Kasumi-1 (cell line): Measurements from ENCODE around the gene NCEH1.
"Not testable (repeated sequence)": the region's sequence is repeated elsewhere in the genome, so short reads cannot be mapped to it uniquely, and the experiment has no call there.

Source experiments
- DNase-seq, 2 experiments: peaks; one replicate each; lab custom pipeline; 2025; lab: John Stamatoyannopoulos, UW

The NCEH1 gene

GRCh38 chr3:172707967-172708366, 2.9 kb downstream of the NCEH1 start:
- no peak for DNase-seq

- peak in 1 of 2 experiments; percentile 14 for DNase-seq
These were observed 3.8 kb downstream of the NCEH1 start for GRCh38 chr3:172707030-172707429.

GRCh38 chr3:172705170-172705569, 5.7 kb downstream of the NCEH1 start:
- no peak for DNase-seq

GRCh38 chr3:172704001-172704400, 6.9 kb downstream of the NCEH1 start:
- no peak for DNase-seq

- DNase-seq: not testable (repeated sequence)
These were observed 8.1 kb downstream of the NCEH1 start for GRCh38 chr3:172702731-172703130.

- DNase-seq: no peak
These were observed 8.6 kb downstream of the NCEH1 start for GRCh38 chr3:172702256-172702655.

- DNase-seq: no peak
These were observed 9.1 kb downstream of the NCEH1 start for GRCh38 chr3:172701751-172702150.

GRCh38 chr3:172700936-172701455, 9.9 kb downstream of the NCEH1 start:
- DNase-seq: no peak

GRCh38 chr3:172700256-172700655, 10.6 kb downstream of the NCEH1 start:
- DNase-seq: no peak

- no peak for DNase-seq
These were observed 11.8 kb downstream of the NCEH1 start for GRCh38 chr3:172699031-172699430.

- no peak for DNase-seq
These were observed 12.2 kb downstream of the NCEH1 start for GRCh38 chr3:172698631-172699030.

GRCh38 chr3:172697558-172697957, 13.3 kb downstream of the NCEH1 start:
- no peak for DNase-seq

GRCh38 chr3:172696357-172696756, 14.5 kb downstream of the NCEH1 start:
- DNase-seq: no peak

- DNase-seq: no peak
These were observed 16.2 kb downstream of the NCEH1 start for GRCh38 chr3:172694573-172695246.

- peak; percentile 29 to 33 for DNase-seq
These were observed 18.0 kb downstream of the NCEH1 start for GRCh38 chr3:172692751-172693338.

GRCh38 chr3:172690936-172691335, 19.9 kb downstream of the NCEH1 start:
- DNase-seq: no peak

- no peak for DNase-seq
These were observed 22.3 kb downstream of the NCEH1 start for GRCh38 chr3:172688588-172688987.

GRCh38 chr3:172687501-172687900, 23.4 kb downstream of the NCEH1 start:
- no peak for DNase-seq

GRCh38 chr3:172685331-172686214, 25.3 kb downstream of the NCEH1 start:
- no peak for DNase-seq

GRCh38 chr3:172680684-172681083, 30.2 kb downstream of the NCEH1 start:
- no peak for DNase-seq

- no peak for DNase-seq
These were observed 31.3 kb downstream of the NCEH1 start for GRCh38 chr3:172679599-172679998.

- no peak for DNase-seq
These were observed 32.8 kb downstream of the NCEH1 start for GRCh38 chr3:172678068-172678467.
